Right kidney (tissue), 9 donors: ENCODE data around the gene RWDD4.

ENCODE experiments used
- DNase-seq: peaks from one replicate; pipeline ENCODE4 v3.0.0-alpha.2; 2016
- long read RNA-seq, 8 donors: transcript quantifications; one replicate each; lab custom pipeline, GENCODE V29; 2026

RWDD4 gene
- long read RNA-seq, donor 1, transcript RWDD4-202 (7 exons, 2,590 nt) = major isoform, 9 of 18 reads
- long read RNA-seq, donor 1, partial matches to known transcripts = 9 of 18 reads
- long read RNA-seq, donor 1, other reads (novel, unspliced or antisense) = 0 of 18 reads
- long read RNA-seq, donor 2, partial matches to known transcripts = 0 of 3 reads
- long read RNA-seq, donor 2, other reads (novel, unspliced or antisense) = 0 of 3 reads
- long read RNA-seq, donor 3, partial matches to known transcripts = 0 of 3 reads
- long read RNA-seq, donor 3, other reads (novel, unspliced or antisense) = 0 of 3 reads
- long read RNA-seq, donor 4, partial matches to known transcripts = 38 of 42 reads
- long read RNA-seq, donor 4, other reads (novel, unspliced or antisense) = 0 of 42 reads
- long read RNA-seq, donor 5, transcript RWDD4-202 (7 exons, 2,590 nt) = major isoform, 12 of 12 reads
- long read RNA-seq, donor 5, partial matches to known transcripts = 0 of 12 reads
- long read RNA-seq, donor 5, other reads (novel, unspliced or antisense) = 0 of 12 reads
- long read RNA-seq, donor 6, transcript RWDD4-202 (7 exons, 2,590 nt) = major isoform, 5 of 11 reads
- long read RNA-seq, donor 6, partial matches to known transcripts = 6 of 11 reads
- long read RNA-seq, donor 6, other reads (novel, unspliced or antisense) = 0 of 11 reads
- long read RNA-seq, donor 7, transcript RWDD4-202 (7 exons, 2,590 nt) = major isoform, 5 of 12 reads
- long read RNA-seq, donor 7, partial matches to known transcripts = 7 of 12 reads
- long read RNA-seq, donor 7, other reads (novel, unspliced or antisense) = 0 of 12 reads
- long read RNA-seq, donor 8, transcript RWDD4-202 (7 exons, 2,590 nt) = major isoform, 8 of 8 reads
- long read RNA-seq, donor 8, partial matches to known transcripts = 0 of 8 reads
- long read RNA-seq, donor 8, other reads (novel, unspliced or antisense) = 0 of 8 reads

- DNase-seq = peak; percentile 96
Measured at GRCh38 chr4:183659029-183659871, at the start of gene RWDD4, which contains the start of gene TRAPPC11. Gene RWDD4, minus strand, starts transcription at chr4:183659185. Its CDS starts 233 bp downstream, at chr4:183658952. Gene TRAPPC11, plus strand, starts transcription at chr4:183659293. Its CDS starts 4,575 bp downstream, at chr4:183663868.

DNA sequence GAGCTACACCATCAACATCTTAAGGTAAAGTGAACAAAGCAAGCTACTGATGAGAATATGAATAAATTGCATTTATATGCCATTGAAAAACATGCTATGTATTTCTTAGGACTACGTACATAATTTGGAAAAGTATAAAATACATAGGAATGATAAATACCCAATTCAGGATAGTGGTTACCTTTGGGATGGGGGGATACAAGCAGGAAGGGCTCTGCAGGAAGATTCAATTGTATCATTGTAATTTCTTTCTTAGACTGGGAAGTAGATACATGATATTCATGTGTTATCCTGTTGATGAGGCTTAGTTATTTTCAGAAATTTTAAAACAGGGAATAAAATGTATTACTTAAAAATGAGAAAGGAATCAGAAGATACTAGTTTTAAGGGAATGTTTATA lies 43.5 kb upstream of the RWDD4 start:
- no peak for DNase-seq

DNA sequence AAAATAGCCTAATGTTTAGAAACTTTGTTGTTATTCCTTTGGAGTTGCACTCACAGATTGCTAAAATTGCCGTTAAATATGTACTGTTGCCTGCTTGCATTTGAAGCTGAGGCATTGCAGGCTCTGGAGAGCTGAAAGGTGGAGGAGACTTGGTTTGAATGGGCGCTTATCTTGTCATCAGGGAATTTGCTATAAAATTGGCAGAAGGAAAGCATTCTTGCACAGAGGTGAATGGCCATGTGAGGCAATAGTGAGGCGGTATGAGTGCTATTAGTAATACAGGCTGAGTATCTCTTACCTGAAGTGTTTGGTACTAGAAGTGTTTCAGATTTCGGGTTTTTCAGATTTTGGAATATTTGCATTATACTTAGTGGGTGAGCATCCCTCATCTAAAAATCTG lies 41.4 kb upstream of the RWDD4 start:
- no peak for DNase-seq

GRCh38 chr4:183698909-183699308 lies 39.9 kb upstream of the RWDD4 start:
- no peak for DNase-seq

DNA sequence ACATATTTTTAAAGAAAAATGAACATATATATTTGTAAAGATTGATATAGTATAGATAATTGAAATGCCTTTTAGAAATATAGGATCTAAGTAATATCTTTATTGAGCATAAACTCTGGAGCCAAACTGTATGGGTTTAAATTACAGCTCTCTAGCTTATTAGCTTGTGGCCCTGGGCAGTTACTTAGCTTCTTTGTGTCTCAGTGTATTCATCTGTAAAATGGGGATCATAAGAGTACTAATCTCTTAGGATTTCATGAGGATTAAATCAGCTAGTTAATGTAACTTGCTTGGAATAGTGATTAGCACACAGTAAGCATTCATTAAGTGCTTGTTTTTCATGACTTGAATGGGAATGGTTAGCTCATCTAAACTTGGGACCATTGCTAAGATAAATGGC lies 32.9 kb upstream of the RWDD4 start:
- no peak for DNase-seq

DNA sequence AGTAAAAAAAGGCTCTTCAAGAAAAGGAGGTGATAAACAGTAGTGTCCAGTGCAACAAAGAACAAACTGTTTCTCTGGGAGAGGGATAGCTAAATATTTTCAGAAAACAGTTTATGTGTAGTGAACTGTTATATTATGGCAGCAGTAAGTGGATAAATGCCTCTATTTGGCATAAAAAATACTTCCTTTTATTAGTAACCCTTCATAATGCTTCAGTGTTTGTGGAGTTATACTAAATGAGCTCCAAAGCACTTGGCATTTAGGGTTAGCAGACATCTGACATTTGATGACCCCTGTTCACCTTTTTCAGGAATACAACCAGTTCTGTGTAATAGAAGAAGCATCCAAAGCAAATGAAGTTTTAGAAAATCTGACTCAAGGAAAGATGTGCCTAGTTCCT lies 32.0 kb upstream of the RWDD4 start:
- no peak for DNase-seq

DNA sequence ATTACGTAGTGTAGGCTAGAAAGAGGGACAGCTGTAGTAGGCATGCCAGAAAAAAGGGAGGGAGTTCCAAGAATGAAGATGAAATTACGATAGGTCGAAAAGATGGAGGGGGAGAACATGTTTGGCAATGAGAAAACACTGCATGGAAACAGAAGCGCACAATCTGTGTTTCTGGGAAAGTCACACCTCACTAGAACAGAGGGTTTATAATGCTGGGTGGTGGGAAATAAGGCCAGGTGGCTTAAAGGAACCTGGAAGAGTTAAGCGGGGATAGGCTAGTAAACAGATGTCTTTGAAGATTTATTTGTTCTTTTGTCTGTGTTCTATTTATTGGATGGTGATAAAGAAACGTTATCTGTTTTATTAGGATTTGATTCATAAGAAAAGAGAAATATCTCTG lies 29.2 kb upstream of the RWDD4 start:
- DNase-seq = no peak

DNA sequence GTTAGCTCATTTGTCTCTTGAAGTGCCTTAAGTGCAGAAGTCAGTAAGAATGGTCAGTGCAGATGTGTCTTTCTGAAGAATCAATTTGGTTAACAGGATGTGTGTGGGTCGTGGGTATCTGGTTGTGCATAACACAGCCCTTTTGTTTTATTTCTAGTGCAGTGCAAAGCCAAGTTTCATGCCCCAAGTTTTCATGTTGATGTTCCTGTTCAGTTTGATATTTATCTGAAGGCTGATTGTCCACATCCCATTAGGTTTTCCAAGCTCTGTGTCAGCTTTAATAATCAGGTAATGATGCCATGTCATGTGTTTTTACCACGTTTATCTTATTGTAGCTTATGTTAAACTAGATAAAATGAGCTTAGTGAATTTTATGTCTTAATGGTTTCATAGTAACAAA lies 27.5 kb upstream of the RWDD4 start:
- DNase-seq = no peak

DNA sequence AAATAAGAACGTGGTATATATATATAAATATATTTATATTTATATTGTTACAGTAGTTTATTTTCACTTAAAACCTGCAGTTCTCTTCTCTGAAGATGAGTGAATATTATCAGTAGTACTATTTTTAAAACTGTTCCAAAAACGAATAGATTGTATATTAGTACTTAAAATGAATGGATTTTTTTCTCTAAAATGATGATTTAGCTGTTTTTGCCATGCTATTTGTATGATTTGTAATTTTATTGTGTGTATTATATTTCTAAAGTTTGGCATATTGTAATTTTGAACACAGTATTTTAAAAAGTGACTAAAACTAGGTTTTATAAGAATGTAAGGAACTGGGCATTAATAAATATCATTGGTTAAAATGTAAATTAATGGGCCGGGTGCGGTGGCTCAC lies 22.1 kb upstream of the RWDD4 start:
- no peak for DNase-seq

- no peak for DNase-seq
Measured at GRCh38 chr4:183675625-183676024, 16.6 kb upstream of the RWDD4 start.

GRCh38 chr4:183674153-183674552 lies 15.2 kb upstream of the RWDD4 start:
- DNase-seq = no peak

- DNase-seq = no peak
Measured at GRCh38 chr4:183670960-183671555, 12.1 kb upstream of the RWDD4 start.

DNA sequence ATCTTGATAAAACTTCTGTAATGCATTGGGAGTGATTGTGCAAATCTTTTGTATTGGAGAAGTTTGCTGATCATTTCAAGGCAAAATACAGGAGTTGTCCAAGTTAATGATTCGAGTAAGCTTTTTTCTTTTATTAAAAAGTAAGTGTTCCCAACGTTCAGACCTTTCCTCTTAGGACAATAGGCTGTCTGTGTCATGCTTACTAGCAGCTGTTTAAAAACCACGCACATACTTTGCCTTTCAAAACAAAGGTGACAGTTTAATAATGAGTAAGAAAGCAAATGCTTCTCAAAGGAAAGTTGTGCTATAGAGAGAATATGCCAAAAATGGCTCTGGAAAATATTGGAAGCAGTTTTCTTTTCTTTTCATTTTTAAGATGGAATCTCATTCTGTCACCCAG lies 11.3 kb upstream of the RWDD4 start:
- no peak for DNase-seq

- DNase-seq = no peak
Measured at GRCh38 chr4:183666088-183666487, 7.1 kb upstream of the RWDD4 start.

- DNase-seq = no peak
Measured at GRCh38 chr4:183659872-183660242, 872 bp upstream of the RWDD4 start.

GRCh38 chr4:183658362-183659028 lies 490 bp downstream of the RWDD4 start:
- DNase-seq = peak; percentile 84

DNA sequence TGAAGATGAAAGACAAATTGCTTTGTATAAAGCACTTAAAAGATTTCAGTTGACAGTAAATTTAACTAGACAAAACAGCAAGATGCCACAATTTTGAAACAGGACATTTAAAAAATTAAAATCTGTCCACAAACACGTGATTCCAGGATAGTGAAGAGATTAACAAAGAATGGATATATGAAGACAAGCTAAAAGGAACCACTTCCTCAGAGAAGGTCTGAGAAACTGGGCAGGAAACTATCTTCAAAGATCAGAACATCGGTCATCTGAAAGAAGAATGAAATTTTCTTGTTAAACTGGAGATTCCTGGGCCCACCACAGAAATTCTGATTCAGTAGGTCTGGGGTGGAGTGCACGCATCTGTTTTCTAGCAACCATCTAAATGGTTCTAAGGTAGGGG lies 1.4 kb downstream of the RWDD4 start:
- DNase-seq = no peak

GRCh38 chr4:183645326-183645725 lies 13.7 kb downstream of the RWDD4 start:
- DNase-seq = no peak

GRCh38 chr4:183639291-183639690 lies 19.7 kb downstream of the RWDD4 start:
- no peak for DNase-seq

DNA sequence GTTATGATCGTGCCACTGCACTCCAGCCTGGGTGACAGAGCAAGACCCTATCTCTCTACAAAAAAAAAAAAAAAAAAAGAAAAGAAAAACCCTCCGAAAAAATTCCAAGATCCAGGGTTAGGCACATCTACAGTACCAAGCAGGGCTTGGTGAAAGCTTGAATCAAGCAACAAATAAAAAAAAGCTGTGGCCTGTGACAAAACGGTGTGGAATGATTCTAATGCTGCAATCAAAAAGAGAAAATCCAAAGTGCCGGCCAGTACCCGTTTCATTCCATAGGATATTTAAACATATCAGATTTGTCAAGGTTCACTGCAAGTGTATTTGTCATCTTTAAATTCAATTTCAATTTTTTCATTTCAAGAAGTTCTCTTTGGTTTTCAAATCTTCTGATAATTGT lies 20.5 kb downstream of the RWDD4 start:
- no peak for DNase-seq

DNA sequence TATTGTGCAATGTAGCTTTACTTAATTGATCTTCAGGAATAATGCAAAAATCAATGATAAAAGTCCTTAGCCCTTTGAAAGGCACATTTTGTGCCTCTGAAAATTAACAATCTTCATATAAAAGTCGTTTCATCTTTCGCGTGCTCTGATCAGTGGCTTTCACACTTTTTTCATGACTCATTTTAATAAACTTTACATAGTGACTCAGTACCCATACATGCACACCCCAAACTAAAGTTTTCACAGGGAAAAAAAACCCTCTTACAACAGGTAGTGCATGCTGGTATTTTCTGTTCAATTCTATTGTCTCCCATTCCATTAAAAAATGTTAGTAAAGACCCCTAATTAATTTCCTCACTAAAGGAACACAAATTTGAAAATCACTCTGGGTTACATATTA lies 21.5 kb downstream of the RWDD4 start:
- DNase-seq = no peak
